ENCODE data around the gene ANKZF1. TPM values are rescaled to one million over a fixed set of nuclear protein-coding genes. Genes with fewer than 3 reads are reported as not detected.
A peak's percentile ranks its signal among the peaks of the same experiment; 100 is the strongest.

ANKZF1 gene
- total RNA-seq, 1 donor from 2014 or later: 34.2 TPM

GRCh38 chr2:219207134-219207883 is 22.3 kb upstream of the ANKZF1 start:
- DNase-seq (ENCODE audit: low spot score in 2 of 2) (no peak), FAIRE-seq (no peak)

DNA sequence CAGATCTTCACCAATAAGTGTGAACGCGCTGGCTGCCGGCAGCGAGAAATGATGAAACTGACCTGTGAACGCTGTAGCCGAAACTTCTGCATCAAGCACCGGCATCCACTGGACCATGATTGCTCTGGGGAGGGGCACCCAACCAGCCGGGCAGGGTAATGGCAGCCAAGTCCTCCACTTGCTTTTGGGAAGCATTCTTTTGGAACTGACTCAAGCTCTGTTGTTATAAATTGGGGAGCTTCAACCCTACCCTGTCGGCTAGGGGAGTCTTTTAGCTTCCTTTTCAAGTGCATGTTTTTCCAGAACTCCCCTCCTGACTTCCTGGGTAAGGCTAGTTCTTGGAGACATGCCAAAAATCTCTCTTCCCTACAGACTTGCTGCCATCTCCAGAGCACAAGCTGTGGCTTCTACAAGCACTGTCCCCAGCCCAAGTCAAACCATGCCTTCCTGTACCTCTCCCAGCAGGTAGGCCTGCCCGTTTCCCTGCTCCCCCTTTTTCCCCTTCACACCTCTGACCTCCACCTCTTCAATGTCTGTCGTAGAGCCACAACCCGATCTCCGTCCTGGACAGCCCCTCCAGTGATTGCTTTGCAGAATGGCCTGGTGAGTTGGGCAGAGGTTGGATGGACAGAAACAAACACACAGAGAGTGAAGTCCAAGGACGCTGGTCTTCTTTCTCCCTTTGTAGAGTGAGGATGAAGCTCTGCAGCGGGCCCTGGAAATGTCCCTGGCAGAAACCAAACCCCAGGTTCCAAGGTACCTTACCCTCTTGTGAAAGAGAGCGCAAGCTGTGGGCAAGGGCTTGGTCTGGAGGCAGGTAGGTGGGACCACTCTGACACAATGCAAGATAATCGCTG is 21.5 kb upstream of the ANKZF1 start:
- no peak for DNase-seq (ENCODE audit: low spot score in 2 of 2)

DNA sequence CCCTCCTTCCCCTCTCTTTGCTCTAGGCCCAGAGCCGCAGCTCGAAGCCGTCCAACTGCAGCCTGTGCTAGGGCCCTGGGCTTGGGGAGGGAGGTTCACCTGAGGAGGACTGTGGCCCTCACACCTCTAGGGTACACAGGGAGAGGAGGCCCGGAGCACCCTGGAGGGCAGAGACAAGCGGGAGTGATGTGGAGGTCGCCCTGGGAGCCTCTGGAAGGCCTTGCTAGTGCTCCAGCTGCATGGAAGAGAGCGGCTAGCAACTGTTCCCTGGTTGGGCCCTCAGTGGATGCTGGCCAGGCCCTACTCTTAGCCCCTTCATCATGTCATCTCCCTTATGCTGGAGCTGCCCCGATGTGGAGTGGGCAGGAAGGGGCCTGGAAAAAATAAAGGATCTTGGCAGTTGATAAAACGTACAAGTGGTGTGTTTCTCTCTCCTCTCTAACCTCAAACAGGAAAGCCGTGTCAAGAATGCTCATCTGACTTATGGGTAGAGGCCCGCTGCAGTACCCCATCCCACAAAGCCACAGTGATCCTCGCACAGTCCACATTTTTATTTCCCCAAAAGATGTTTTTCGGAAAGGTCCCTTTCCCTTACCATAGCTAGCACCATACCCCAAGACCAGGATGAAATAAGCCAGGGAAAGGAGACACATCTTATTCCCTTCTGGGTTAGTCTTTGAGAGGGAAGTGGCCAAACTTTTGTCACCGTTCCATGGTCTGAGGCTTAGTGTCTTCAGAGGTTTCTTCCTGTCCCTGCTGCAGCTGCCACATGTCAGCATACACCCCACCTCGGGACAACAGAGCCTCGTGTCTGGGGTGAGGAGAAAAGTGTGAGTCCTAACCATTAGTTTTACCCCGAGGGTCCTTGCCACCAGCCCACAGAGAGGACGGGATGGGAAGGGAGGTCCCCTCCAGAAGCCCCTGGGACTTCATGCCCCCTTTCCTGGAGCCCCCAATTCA is 20.1 kb upstream of the ANKZF1 start:
- FAIRE-seq (no peak), DNase-seq (ENCODE audit: low spot score in 2 of 2) (no peak)

More for the DNA sequence above, 21.5 kb upstream of the ANKZF1 start:
- FAIRE-seq: no peak

DNA sequence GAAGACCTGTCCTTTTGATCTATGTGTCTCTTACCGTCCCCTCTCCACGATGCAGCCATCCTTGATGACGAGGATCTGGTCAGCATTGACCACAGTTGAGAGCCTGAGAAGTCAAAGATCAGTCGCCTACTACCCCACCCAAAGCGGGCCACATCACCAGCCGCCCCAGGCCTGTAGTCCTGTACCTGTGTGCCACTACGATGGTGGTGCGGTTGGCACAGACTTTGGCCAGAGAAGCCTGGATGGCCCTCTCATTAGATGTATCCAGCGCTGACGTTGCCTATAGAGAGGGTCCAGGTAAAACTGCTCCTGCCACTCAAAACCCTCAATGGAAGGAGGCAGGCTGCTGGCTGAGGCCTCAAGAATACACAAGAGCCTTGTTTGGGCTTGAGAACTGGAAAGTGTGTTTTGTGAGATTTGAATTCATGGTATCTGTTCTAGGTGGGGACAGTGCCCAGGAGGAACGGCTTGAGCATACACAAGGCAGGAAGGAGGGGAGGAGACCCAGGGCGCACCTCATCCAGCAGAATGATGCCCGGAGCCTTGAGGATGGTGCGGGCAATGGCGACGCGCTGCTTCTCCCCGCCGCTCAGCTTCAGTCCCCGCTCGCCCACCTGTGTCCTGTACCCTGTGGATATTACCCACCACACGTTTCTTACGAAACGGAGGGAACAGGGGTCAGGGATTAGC is 19.3 kb upstream of the ANKZF1 start:
- DNase-seq (ENCODE audit: low spot score in 2 of 2) (no peak), FAIRE-seq (no peak)

- no peak for FAIRE-seq
Measured at GRCh38 chr2:219210886-219211362, 18.7 kb upstream of the ANKZF1 start.

DNA sequence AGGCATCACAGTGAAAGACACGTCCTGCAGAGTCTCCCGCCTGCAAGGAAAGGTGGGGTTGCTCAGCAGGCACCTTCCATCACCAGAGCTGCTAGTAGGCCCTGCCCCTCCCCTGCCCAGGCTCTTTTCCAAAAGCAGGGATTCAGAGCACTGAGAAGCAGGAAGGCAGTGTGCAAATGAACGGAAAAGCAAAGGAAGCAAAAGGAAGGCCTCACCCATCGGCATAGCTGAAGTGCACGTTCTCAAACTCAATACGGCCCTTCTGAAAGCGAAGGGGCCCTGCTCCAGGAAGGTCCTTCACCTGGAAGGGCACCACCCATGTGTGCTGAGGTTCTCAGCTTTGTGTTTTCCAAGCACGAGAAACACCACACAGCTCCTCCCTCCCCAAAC is 16.6 kb upstream of the ANKZF1 start:
- FAIRE-seq (no peak), DNase-seq (ENCODE audit: low spot score in 2 of 2) (no peak)

More at GRCh38 chr2:219210886-219211362, 18.7 kb upstream of the ANKZF1 start:
- no peak for DNase-seq (ENCODE audit: low spot score in 2 of 2)

DNA sequence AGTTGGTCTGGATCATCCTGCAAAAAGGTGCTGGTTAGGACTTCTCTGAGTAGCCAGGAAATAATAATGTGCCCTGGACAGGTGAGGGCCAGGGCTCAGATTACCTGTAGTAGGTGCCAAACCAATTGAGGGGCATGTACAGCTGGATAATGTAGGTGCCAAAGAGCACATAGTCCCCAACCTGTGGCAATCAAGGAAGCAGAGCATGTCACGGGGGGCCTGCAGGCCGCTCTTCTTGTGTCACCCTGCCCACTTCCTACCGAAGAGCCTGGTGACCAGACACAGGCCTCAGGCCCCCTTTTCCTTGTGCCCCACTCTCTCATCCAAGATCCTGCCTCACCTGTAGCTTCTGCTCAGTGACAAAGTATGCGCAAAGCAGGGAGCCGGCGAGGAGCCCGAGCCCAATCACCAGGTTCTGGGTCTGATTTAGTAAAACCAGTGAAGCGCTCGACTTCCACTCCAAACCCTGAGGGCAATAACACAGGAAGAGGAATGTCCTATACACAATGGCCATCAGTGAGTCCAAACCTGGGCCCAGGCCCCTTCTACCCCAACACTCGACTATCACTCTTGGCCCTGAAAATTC is 16.0 kb upstream of the ANKZF1 start:
- FAIRE-seq (no peak), DNase-seq (ENCODE audit: low spot score in 2 of 2) (no peak)

DNA sequence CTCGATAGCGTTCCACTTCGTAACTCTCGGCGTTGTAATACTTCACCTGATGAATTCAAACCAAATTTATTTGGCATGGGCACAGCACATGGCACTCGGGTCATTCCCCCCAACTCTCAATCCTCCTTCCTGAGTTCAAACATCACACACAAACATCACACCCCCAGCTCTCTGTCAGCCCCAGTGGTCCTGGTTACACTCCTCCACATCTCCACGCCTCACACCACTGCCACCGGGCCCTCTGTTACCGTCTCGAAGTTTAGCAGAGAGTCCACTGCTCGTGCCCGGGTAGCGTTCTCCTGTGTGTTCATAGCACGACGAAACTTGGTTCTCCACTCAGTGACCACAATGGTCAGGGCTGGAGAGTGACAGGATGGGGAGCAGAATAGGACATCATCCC is 15.5 kb upstream of the ANKZF1 start:
- no peak for FAIRE-seq
- DNase-seq (ENCODE audit: low spot score in 2 of 2): no peak

- DNase-seq (ENCODE audit: low spot score in 2 of 2) (no peak), FAIRE-seq (no peak)
Measured at GRCh38 chr2:219214786-219215185, 14.8 kb upstream of the ANKZF1 start.

- FAIRE-seq (no peak), DNase-seq (ENCODE audit: low spot score in 2 of 2) (no peak)
Measured at GRCh38 chr2:219215871-219216534, 13.6 kb upstream of the ANKZF1 start.

DNA sequence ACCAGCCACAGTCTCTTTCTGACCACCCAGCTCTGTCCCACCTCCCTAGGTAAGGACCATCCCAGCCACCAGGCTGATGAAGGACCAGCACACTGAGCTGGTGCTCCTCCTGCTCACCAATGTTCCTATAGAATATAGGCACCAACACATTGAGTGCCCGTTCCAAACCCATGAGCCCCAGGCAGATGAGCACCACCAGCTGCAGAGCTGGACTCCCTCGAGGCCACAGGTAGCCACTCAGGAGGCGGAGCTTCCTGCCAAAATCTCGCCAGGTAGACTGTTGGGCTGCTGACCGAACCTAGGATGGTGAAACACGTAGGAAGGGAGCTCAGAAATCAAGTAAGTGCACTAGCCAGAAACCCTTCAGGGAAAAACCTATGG is 13.1 kb upstream of the ANKZF1 start:
- no peak for FAIRE-seq

GRCh38 chr2:219218217-219218731 is 11.3 kb upstream of the ANKZF1 start:
- FAIRE-seq: no peak
- peak in 1 of 2 donors; percentile 56 for DNase-seq (ENCODE audit: low spot score in 2 of 2)

More for the DNA sequence above, 13.1 kb upstream of the ANKZF1 start:
- DNase-seq (ENCODE audit: low spot score in 2 of 2): no peak

GRCh38 chr2:219218732-219219701 is 10.6 kb upstream of the ANKZF1 start, which contains the start of gene ABCB6:
Gene ABCB6 (minus strand): TSS chr2:219218958. CDS start chr2:219218673, 285 bp downstream.
- peak; percentile 95 to 98 for DNase-seq (ENCODE audit: low spot score in 2 of 2)
- FAIRE-seq: peak; percentile 8

DNA sequence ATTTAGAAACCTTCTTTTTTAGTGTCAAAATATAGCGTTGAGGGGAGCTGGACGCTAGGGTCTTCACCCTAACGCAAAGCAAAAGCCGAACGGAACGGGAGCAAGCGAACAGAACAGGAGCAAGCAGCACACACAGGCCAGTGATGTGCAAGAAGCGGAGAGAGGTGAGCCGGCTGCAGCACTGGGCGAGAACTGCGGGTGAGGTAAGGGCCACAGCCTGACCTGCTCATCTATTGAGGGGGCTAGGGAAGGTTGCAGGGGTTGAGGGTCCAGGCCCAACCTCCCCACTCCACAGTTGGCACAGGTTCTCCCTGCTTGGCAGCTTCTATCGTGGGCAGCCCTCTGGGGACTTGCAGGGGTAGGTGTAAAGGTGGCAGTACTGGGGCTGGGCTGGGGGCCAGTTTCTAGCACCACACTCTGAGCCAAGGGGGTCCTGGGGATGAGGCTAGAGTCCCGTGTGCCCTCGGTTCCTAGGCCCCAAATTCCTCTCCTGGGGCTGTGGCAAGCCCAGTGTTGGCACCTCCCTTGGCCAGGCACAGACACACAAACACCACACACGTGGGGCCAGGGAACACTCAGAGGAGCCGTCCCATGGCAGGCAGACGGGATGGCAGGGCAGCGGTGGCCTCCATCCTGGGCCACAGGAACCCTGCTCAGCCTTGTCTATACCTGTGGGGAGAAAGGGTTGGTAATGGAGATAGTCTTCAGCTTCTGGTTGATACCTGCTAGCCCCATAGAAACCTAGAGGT is 9.6 kb upstream of the ANKZF1 start:
- FAIRE-seq (no peak), DNase-seq (ENCODE audit: low spot score in 2 of 2) (no peak)

DNA sequence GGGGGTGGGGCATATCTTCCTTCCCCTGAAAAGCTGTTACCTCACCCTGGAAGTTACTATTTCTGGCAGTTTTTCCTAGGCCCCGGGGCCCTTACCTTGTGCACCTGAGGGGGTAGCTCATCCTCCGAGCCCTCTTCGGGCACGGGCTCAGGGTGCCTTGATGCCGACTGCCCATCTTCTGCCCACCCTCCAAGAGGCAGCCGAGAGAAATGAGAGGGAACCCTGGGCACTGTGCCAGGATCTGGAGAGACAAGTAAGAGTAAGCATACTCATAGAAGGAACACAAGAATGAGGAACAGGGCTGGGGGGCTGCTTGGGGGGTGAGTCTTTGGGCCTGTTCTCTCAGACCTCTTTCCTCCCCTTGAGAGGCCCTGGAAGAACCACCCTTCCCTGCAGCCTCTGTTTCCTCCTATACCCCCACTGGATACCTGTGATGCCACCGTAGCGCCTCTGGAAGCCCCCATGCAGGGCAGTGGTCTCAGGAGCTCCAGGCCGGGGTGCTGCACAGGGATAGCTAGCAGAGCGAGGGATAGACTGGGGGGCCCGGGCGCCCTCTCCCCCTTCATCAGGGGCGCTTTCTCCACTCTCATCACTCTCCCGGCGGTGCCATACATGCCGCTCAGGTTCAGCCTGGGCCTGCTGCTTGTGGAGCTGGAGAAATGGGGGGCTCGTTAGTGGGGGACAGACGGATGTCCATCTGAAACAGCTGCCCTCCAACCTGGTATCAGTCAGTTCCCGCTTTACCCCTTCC is 8.8 kb upstream of the ANKZF1 start:
- FAIRE-seq: no peak
- DNase-seq (ENCODE audit: low spot score in 2 of 2): no peak

- FAIRE-seq: no peak
- no peak for DNase-seq (ENCODE audit: low spot score in 2 of 2)
Measured at GRCh38 chr2:219221957-219222518, 7.6 kb upstream of the ANKZF1 start.

Data from frontal cortex (tissue), 4 donors.